GM12878 (cell line): Measurements from ENCODE around the gene SLC25A45. TPM values are rescaled to one million over a fixed set of nuclear protein-coding genes. Genes with fewer than 3 reads are reported as not detected.

Experiments used
- ATAC-seq: fragments of 200-7000 bp; cut with Tn5 transposase; 3 replicates; pipeline ENCODE4 v1.9.1; 2020; ENCODE audit warnings: mild to moderate bottlenecking, moderate library complexity
- BruUV-seq: library from RNA; stranded (reverse); fragments of 400-500 nt; replicated peaks from 2 replicates; lab custom pipeline; 2021; lab: Mats Ljungman, UMichigan
- CTCF ChIA-PET: fragments of 300-600 bp; sonication (Branson Sonifier 250); formaldehyde crosslinking; extraction: SDS; loops from one replicate; lab custom pipeline; 2021; ENCODE audit warnings: inconsistent platforms; lab: Yijun Ruan, JAX
- POLR2A ChIA-PET: fragments of 350-600 bp; formaldehyde crosslinking; extraction: SDS; loops from one replicate; lab custom pipeline; 2021; ENCODE audit warnings: inconsistent platforms; lab: Charles Lee
- RAD21 ChIA-PET: fragments of 300-600 bp; sonication (Branson Sonifier 250); formaldehyde crosslinking; loops from one replicate; lab custom pipeline; 2023; ENCODE audit warnings: antibody characterized with exemption; ENCODE audit not compliant: unreplicated experiment; lab: Charles Lee
- SMC1A ChIA-PET: fragments of 300-600 bp; sonication (Branson Sonifier 250); formaldehyde crosslinking; loops from one replicate; lab custom pipeline; 2023; ENCODE audit not compliant: unreplicated experiment, uncharacterized antibody; lab: Charles Lee
- DNase-seq: peaks from one replicate; pipeline ENCODE4 v3.0.0-alpha.2; 2011; ENCODE audit warnings: low read depth, low spot score
- FAIRE-seq: peaks from 3 replicates; lab custom pipeline; 2011; peaks lifted over from hg19 to GRCh38; lab: Jason Lieb, UNC
- H2AFZ ChIP-seq: 2 replicates; pipeline ENCODE4 v1.6.0; 2011; ENCODE audit warnings: low read depth, low read length, control low read depth; ENCODE audit not compliant: control insufficient read depth
- H3K27ac ChIP-seq: 2 replicates; pipeline ENCODE4 v1.5.1; 2011; ENCODE audit warnings: control low read depth; ENCODE audit not compliant: control insufficient read depth, insufficient read depth
- H3K27me3 ChIP-seq, 2 experiments: replicated peaks in 1 of 2; 2 replicates each; pipeline versions ENCODE4 v1.6.0 to v1.6.1; 2011; ENCODE audit warnings: low read length in 1 of 2; ENCODE audit not compliant: control insufficient read depth in 2 of 2, insufficient read depth in 2 of 2
- H3K36me3 ChIP-seq, 2 experiments: 2 replicates each; pipeline ENCODE4 v1.5.1; 2011; ENCODE audit warnings: low read length in 1 of 2; ENCODE audit not compliant: control insufficient read depth in 2 of 2, insufficient read depth in 2 of 2
- H3K4me1 ChIP-seq: 2 replicates; pipeline ENCODE4 v1.6.1; 2011; ENCODE audit warnings: mild to moderate bottlenecking, low read length, moderate library complexity, mixed read lengths; ENCODE audit not compliant: control insufficient read depth, insufficient read depth
- H3K4me2 ChIP-seq: 2 replicates; pipeline ENCODE4 v1.6.0; 2011; ENCODE audit warnings: control low read depth; ENCODE audit not compliant: control insufficient read depth, insufficient read depth
- H3K4me3 ChIP-seq: fragments of 200-600 bp; sonication (generic); 2 replicates; pipeline ENCODE4 v1.5.1; 2016
- H3K79me2 ChIP-seq: 2 replicates; pipeline ENCODE4 v1.6.0; 2011; ENCODE audit warnings: low read length; ENCODE audit not compliant: control insufficient read depth, insufficient read depth
- H3K9ac ChIP-seq: 2 replicates; pipeline ENCODE4 v1.8.0; 2011; ENCODE audit warnings: low read length, control low read depth, mixed read lengths; ENCODE audit not compliant: control insufficient read depth, insufficient read depth
- H3K9me3 ChIP-seq: replicated peaks from 3 replicates; pipeline ENCODE4 v1.5.1; 2011; ENCODE audit warnings: mild to moderate bottlenecking, low read length; ENCODE audit not compliant: control insufficient read depth, insufficient read depth
- H4K20me1 ChIP-seq: 2 replicates; pipeline ENCODE4 v1.6.0; 2011; ENCODE audit not compliant: control insufficient read depth, insufficient read depth
- ATF7 ChIP-seq: fragments of 450-650 bp; IDR thresholded peaks from 2 replicates; pipeline ENCODE4 v1.6.1; 2016; ENCODE audit warnings: low read depth, mild to moderate bottlenecking
- BHLHE40 ChIP-seq, 2 experiments: fragments of 450-650 bp in 1 of 2; IDR thresholded peaks; 2 replicates each; pipeline ENCODE4 v1.6.1; 2011 to 2017; ENCODE audit warnings: low read depth in 2 of 2, borderline replicate concordance in 1 of 2, improper control_type of control experiment in 1 of 2, low read length in 1 of 2, mild to moderate bottlenecking in 1 of 2
- DPF2 ChIP-seq: fragments of 450-650 bp; IDR thresholded peaks from 2 replicates; pipeline ENCODE4 v1.6.1; 2017; ENCODE audit warnings: mild to moderate bottlenecking
- ELK1 ChIP-seq: IDR thresholded peaks from 2 replicates; pipeline ENCODE4 v1.6.1; 2012; ENCODE audit warnings: low read depth, low read length, improper control_type of control experiment
- EP300 ChIP-seq, 2 experiments: fragments of 150-350 bp in 1 of 2; IDR thresholded peaks; 2 replicates each; pipeline ENCODE4 v1.6.1; 2011 to 2012; ENCODE audit warnings: low read depth in 2 of 2, low read length in 2 of 2, borderline replicate concordance in 1 of 2, improper control_type of control experiment in 1 of 2, inconsistent platforms in 1 of 2; ENCODE audit not compliant: control insufficient read depth in 1 of 2
- FOXM1 ChIP-seq: IDR thresholded peaks from 2 replicates; pipeline ENCODE4 v1.6.1; 2012; ENCODE audit warnings: low read depth, mild to moderate bottlenecking, inconsistent platforms, low read length, moderate library complexity
- IKZF1 ChIP-seq: fragments of 450-650 bp; conservative IDR thresholded peaks from 2 replicates; pipeline ENCODE4 v1.6.1; 2017; ENCODE audit warnings: antibody characterized with exemption, mild to moderate bottlenecking
- IRF4 ChIP-seq: IDR thresholded peaks from 2 replicates; pipeline ENCODE4 v1.6.1; 2011; ENCODE audit warnings: low read depth, low read length
- IRF5 ChIP-seq: fragments of 450-650 bp; IDR thresholded peaks from 2 replicates; pipeline ENCODE4 v1.6.1; 2017; ENCODE audit warnings: borderline replicate concordance
- NFYB ChIP-seq: IDR thresholded peaks from 2 replicates; pipeline ENCODE4 v1.6.1; 2011; ENCODE audit warnings: low read depth, mild to moderate bottlenecking, low read length, improper control_type of control experiment, moderate library complexity; ENCODE audit not compliant: insufficient read depth
- PML ChIP-seq: IDR thresholded peaks from 2 replicates; pipeline ENCODE4 v1.6.1; 2012; ENCODE audit warnings: low read length, inconsistent platforms
- POU2F2 ChIP-seq: IDR thresholded peaks from 3 replicates; pipeline ENCODE4 v1.6.1; 2011; ENCODE audit warnings: low read depth, mild to moderate bottlenecking, low read length, borderline replicate concordance
- RCOR1 ChIP-seq: conservative IDR thresholded peaks from 2 replicates; pipeline ENCODE4 v1.6.1; 2012; ENCODE audit warnings: low read depth, low read length, improper control_type of control experiment
- SKIL ChIP-seq: fragments of 450-650 bp; IDR thresholded peaks from 2 replicates; pipeline ENCODE4 v1.6.1; 2017; ENCODE audit warnings: mild to moderate bottlenecking, low read depth, inconsistent platforms; ENCODE audit not compliant: poor library complexity, severe bottlenecking
- SREBF2 ChIP-seq: IDR thresholded peaks from 2 replicates; pipeline ENCODE4 v1.6.1; 2012; ENCODE audit warnings: mild to moderate bottlenecking, low read length
- STAT3 ChIP-seq: IDR thresholded peaks from 2 replicates; pipeline ENCODE4 v1.6.1; 2011; ENCODE audit warnings: low read depth, low read length, improper control_type of control experiment
- TARDBP ChIP-seq: IDR thresholded peaks from 2 replicates; pipeline ENCODE4 v1.6.1; 2016; ENCODE audit warnings: borderline replicate concordance
- TBL1XR1 ChIP-seq: IDR thresholded peaks from 2 replicates; pipeline ENCODE4 v1.6.1; 2012; ENCODE audit warnings: low read depth, low read length, improper control_type of control experiment
- WGBS: methylation state at CpG from one replicate; pipeline ENCODE4 v1.1.6; 2016; ENCODE audit warnings: low lambda C conversion rate; ENCODE audit not compliant: insufficient replicate concordance, insufficient coverage; ENCODE audit errors: missing lambda C conversion rate; 5-methylcytosine and 5-hydroxymethylcytosine counted together
- in situ Hi-C: fragments of 300-500 bp; cut with MboI; formaldehyde crosslinking; loops from 9 replicates; pipeline ENCODE4 v1.14.3; 2018; ENCODE audit warnings: mixed read lengths
- intact Hi-C: fragments of 100-400 bp; cut with micrococcal nuclease; formaldehyde crosslinking; loops from one replicate; pipeline ENCODE4 v1.14.2; 2022; ENCODE audit not compliant: unreplicated experiment
- polyA plus RNA-seq, 11 experiments: library from polyadenylated mRNA; depleted of rRNA in 4 of 11; unstranded in 6 of 11; stranded (reverse) in 5 of 11; fragments of >200 nt; fragmentation: Nextera tagmentation in 4 of 11; fragmentation: Illumina TruSeq in 1 of 11; extraction: Ambion mirVana in 4 of 11; extraction: Trizol in 1 of 11; gene quantifications; 1 replicate in 1 of 11; 2 replicates in 10 of 11; pipeline versions ENCODE4 v1.2.1 to v1.2.3, GENCODE V29; 2011 to 2016; ENCODE audit warnings: inconsistent platforms in 2 of 11, missing spikeins in 2 of 11, low read depth in 1 of 11
- total RNA-seq, 4 experiments: library from RNA; depleted of rRNA in 3 of 4; stranded (reverse); fragments of >200 nt in 3 of 4; fragmentation: Illumina TruSeq in 1 of 4; extraction: Trizol in 1 of 4; gene quantifications; 2 replicates each; pipeline versions ENCODE4 v1.2.1 to v1.2.3, GENCODE V29; 2013 to 2021

Gene SLC25A45
- total and polyA plus RNA-seq, 10 of the 15 experiments (the other 5 are each of a cell fraction or from before 2014, with no cell fraction given), result 4.1 to 35.2 (median 20.3) TPM

- ChIA-PET POLR2A (interaction anchor here (0.7 to 13.6 kb wide), 17 partner anchors 9 to 85 kb away, joined by 3 to 323 read pairs (median 8); partner anchors contain the start of genes MALAT1 and SLC25A45), RAD21 (interaction anchor here (1.6 to 15.3 kb wide), 8 partner anchors 9 to 87 kb away, joined by 4 to 282 read pairs (median 12); partner anchors contain the start of gene MALAT1), CTCF (interaction anchor here (1.0 to 15.3 kb wide), 10 partner anchors 15 to 87 kb away, joined by 3 to 362 read pairs (median 5); partner anchors contain the start of gene MALAT1), SMC1A (interaction anchor here (0.8 to 12.7 kb wide), 9 partner anchors 9 to 87 kb away, joined by 3 to 232 read pairs (median 11); partner anchors contain the start of gene MALAT1)
- peak overlapping the region; percentile 99 for H3K9ac ChIP-seq
- H4K20me1 ChIP-seq, result peaks cover 18% of the 10 kb centered on the region
- H3K4me3 ChIP-seq, result peak overlapping the region; percentile 95
- FAIRE-seq (peak; percentile 57), ATAC-seq (peak; percentile 22), DNase-seq (no peak)
- H3K36me3 ChIP-seq, result no peaks in the 10 kb centered on the region
- under 1% methylated on average over 15 of the region's 15 CpGs for WGBS
- no peaks in the 10 kb centered on the region for H3K9me3 ChIP-seq
- H3K79me2 ChIP-seq, result peaks cover 99% of the 10 kb centered on the region
- intact Hi-C loops, result loop anchor here (5.0 kb wide), 1 partner anchor 36 kb away; no protein-coding TSS in a partner anchor
- peak overlapping the region; percentile 100 for H3K27ac ChIP-seq
- no peak overlapping the region for H2AFZ ChIP-seq
- H3K4me1 ChIP-seq, result peaks cover 45% of the 10 kb centered on the region
- in situ Hi-C loops, result loop anchor here (10.0 kb wide), 1 partner anchor 556 kb away; no protein-coding TSS in a partner anchor
- TSS peak; percentile 85 for BruUV-seq
- peak overlapping the region; percentile 100 for H3K4me2 ChIP-seq
- no peaks in the 10 kb centered on the region for H3K27me3 ChIP-seq
- TF ChIP-seq SREBF2, result no peak
- no peak for TF ChIP-seq TARDBP
- TF ChIP-seq ATF7, result peak; percentile 58
- TF ChIP-seq FOXM1, result no peak
- TF ChIP-seq DPF2, result peak; percentile 18; the same call in 1 of the 2 replicates
- TF ChIP-seq STAT3, result peak; percentile 91; the same call in 1 of the 2 replicates
- no peak for TF ChIP-seq PML
- peak; percentile 84; the same call in 2 of the 3 replicates for TF ChIP-seq POU2F2
- no peak for TF ChIP-seq NFYB
- peak; percentile 88 for TF ChIP-seq SKIL
- peak; percentile 45 to 71; a peak in 2 of 4 replicates for TF ChIP-seq EP300 (IDR thresholded peaks at IDR 0.05; ENCODE audit: borderline replicate concordance in 1 of 2, control insufficient read depth in 1 of 2, low read depth in 2 of 2, low read length in 2 of 2)
- TF ChIP-seq TBL1XR1, result 0 out of 2 replicates have a peak, but pooled peaks have one; percentile 45
- TF ChIP-seq IKZF1, result peak; percentile 64
- 0 out of 2 replicates have a peak, but pooled peaks have one; percentile 17 for TF ChIP-seq RCOR1
- TF ChIP-seq ELK1, result no peak
- peak; percentile 46 to 80; a peak in 2 of 4 replicates for TF ChIP-seq BHLHE40 (IDR thresholded peaks at IDR 0.05; ENCODE audit: borderline replicate concordance in 1 of 2, low read depth in 2 of 2, low read length in 1 of 2)
- no peak for TF ChIP-seq IRF5
- TF ChIP-seq IRF4, result no peak
Observed at GRCh38 chr11:65420979-65421793, 38.7 kb upstream of the SLC25A45 start.
